Adipocyte (in vitro differentiated cells): ENCODE measurements around the gene STK33.
A peak's percentile ranks its signal among the peaks of the same experiment; 100 is the strongest.

Experiments used
- DNase-seq: peaks from one replicate; pipeline ENCODE4 v3.0.0-alpha.2; 2015; ENCODE audit warnings: low read depth
- H3K27me3 ChIP-seq: replicated peaks from 2 replicates; pipeline ENCODE4 v1.7.0; 2013; ENCODE audit warnings: mild to moderate bottlenecking, low read length, moderate library complexity; ENCODE audit not compliant: control insufficient read depth, insufficient read depth
- H3K36me3 ChIP-seq: 2 replicates; pipeline ENCODE4 v1.7.0; 2013; ENCODE audit warnings: low read length, mild to moderate bottlenecking, moderate library complexity; ENCODE audit not compliant: control insufficient read depth, insufficient read depth, severe bottlenecking
- H3K4me1 ChIP-seq: 2 replicates; pipeline ENCODE4 v1.7.0; 2013; ENCODE audit warnings: mild to moderate bottlenecking, low read length, moderate library complexity; ENCODE audit not compliant: control insufficient read depth, insufficient read depth
- H3K4me3 ChIP-seq: 2 replicates; pipeline ENCODE4 v1.7.0; 2013; ENCODE audit warnings: mild to moderate bottlenecking, low read length, moderate library complexity
- H3K9ac ChIP-seq: 2 replicates; pipeline ENCODE4 v1.7.0; 2013; ENCODE audit warnings: mild to moderate bottlenecking, low read length, moderate library complexity
- H3K9me3 ChIP-seq: 2 replicates; pipeline ENCODE4 v1.7.0; 2013; ENCODE audit warnings: mild to moderate bottlenecking, low read length, moderate library complexity; ENCODE audit not compliant: control insufficient read depth

STK33 gene

GRCh38 chr11:8360086-8360828, 233.8 kb downstream of the STK33 start:
- Histone ChIP-seq H3K27me3 (peaks cover 40% of the 10 kb centered on the region), H3K4me3 (no peak overlapping the region), H3K36me3 (no peaks in the 10 kb centered on the region), H3K4me1 (peaks cover 6% of the 10 kb centered on the region), H3K9me3 (no peaks in the 10 kb centered on the region), H3K9ac (no peak overlapping the region)
- no peak for DNase-seq

- Histone ChIP-seq H3K9ac (no peak overlapping the region), H3K9me3 (no peaks in the 10 kb centered on the region), H3K27me3 (peaks cover 41% of the 10 kb centered on the region), H3K4me3 (no peak overlapping the region), H3K36me3 (no peaks in the 10 kb centered on the region), H3K4me1 (peaks cover 6% of the 10 kb centered on the region)
- DNase-seq: no peak
Measured at GRCh38 chr11:8359521-8359920, 234.5 kb downstream of the STK33 start.

- H3K9me3 ChIP-seq: no peaks in the 10 kb centered on the region
- H3K36me3 ChIP-seq: no peaks in the 10 kb centered on the region
- no peak overlapping the region for H3K4me3 ChIP-seq
- no peak for DNase-seq
- H3K4me1 ChIP-seq: peaks cover 6% of the 10 kb centered on the region
- no peak overlapping the region for H3K9ac ChIP-seq
- peaks cover 56% of the 10 kb centered on the region for H3K27me3 ChIP-seq
Measured at GRCh38 chr11:8357891-8358566, 236.0 kb downstream of the STK33 start.

- peaks cover 6% of the 10 kb centered on the region for H3K4me1 ChIP-seq
- H3K27me3 ChIP-seq: peaks cover 55% of the 10 kb centered on the region
- no peaks in the 10 kb centered on the region for H3K9me3 ChIP-seq
- no peaks in the 10 kb centered on the region for H3K36me3 ChIP-seq
- H3K9ac ChIP-seq: no peak overlapping the region
- no peak for DNase-seq
- H3K4me3 ChIP-seq: no peak overlapping the region
Measured at GRCh38 chr11:8357505-8357888, 236.5 kb downstream of the STK33 start.

GRCh38 chr11:8356721-8357504, 237.1 kb downstream of the STK33 start:
- Histone ChIP-seq H3K9me3 (no peaks in the 10 kb centered on the region), H3K4me1 (peaks cover 6% of the 10 kb centered on the region), H3K27me3 (peaks cover 54% of the 10 kb centered on the region), H3K4me3 (peak overlapping the region; percentile 29), H3K36me3 (no peaks in the 10 kb centered on the region), H3K9ac (no peak overlapping the region)
- DNase-seq: no peak

GRCh38 chr11:8356216-8356615, 237.8 kb downstream of the STK33 start:
- H3K4me3 ChIP-seq: no peak overlapping the region
- H3K27me3 ChIP-seq: peaks cover 52% of the 10 kb centered on the region
- H3K36me3 ChIP-seq: no peaks in the 10 kb centered on the region
- H3K4me1 ChIP-seq: peaks cover 6% of the 10 kb centered on the region
- DNase-seq: no peak
- no peaks in the 10 kb centered on the region for H3K9me3 ChIP-seq
- H3K9ac ChIP-seq: no peak overlapping the region

- H3K36me3 ChIP-seq: no peaks in the 10 kb centered on the region
- no peak overlapping the region for H3K9ac ChIP-seq
- H3K4me3 ChIP-seq: no peak overlapping the region
- H3K4me1 ChIP-seq: peaks cover 6% of the 10 kb centered on the region
- no peaks in the 10 kb centered on the region for H3K9me3 ChIP-seq
- H3K27me3 ChIP-seq: peaks cover 50% of the 10 kb centered on the region
- no peak for DNase-seq
Measured at GRCh38 chr11:8355416-8355742, 238.6 kb downstream of the STK33 start.

GRCh38 chr11:8354622-8355415, 239.2 kb downstream of the STK33 start:
- Histone ChIP-seq H3K9ac (no peak overlapping the region), H3K36me3 (no peaks in the 10 kb centered on the region), H3K4me3 (no peak overlapping the region), H3K27me3 (peaks cover 54% of the 10 kb centered on the region), H3K9me3 (no peaks in the 10 kb centered on the region), H3K4me1 (peaks cover 6% of the 10 kb centered on the region)
- peak; percentile 34 for DNase-seq

GRCh38 chr11:8352876-8353505, 241.0 kb downstream of the STK33 start:
- H3K4me1 ChIP-seq: peaks cover 6% of the 10 kb centered on the region
- H3K9ac ChIP-seq: no peak overlapping the region
- peaks cover 10% of the 10 kb centered on the region for H3K9me3 ChIP-seq
- peaks cover 62% of the 10 kb centered on the region for H3K27me3 ChIP-seq
- no peak for DNase-seq
- H3K36me3 ChIP-seq: no peaks in the 10 kb centered on the region
- no peak overlapping the region for H3K4me3 ChIP-seq

- Histone ChIP-seq H3K4me1 (peaks cover 6% of the 10 kb centered on the region), H3K9me3 (peaks cover 12% of the 10 kb centered on the region), H3K27me3 (peaks cover 62% of the 10 kb centered on the region), H3K36me3 (no peaks in the 10 kb centered on the region), H3K4me3 (no peak overlapping the region), H3K9ac (no peak overlapping the region)
- no peak for DNase-seq
Measured at GRCh38 chr11:8352103-8352875, 241.7 kb downstream of the STK33 start.
